Body of pancreas (tissue), 4 donors: ENCODE measurements around the gene APRT. TPM values are rescaled to one million over a fixed set of nuclear protein-coding genes. Genes with fewer than 3 reads are reported as not detected.
A peak's percentile ranks its signal among the peaks of the same experiment; 100 is the strongest.

Experiments used
- ATAC-seq: fragments of 150-250 bp; one replicate; pipeline ENCODE4 v1.9.1; 2016
- DNase-seq, 4 donors: peaks; one replicate each; pipeline ENCODE4 v3.0.0-alpha.2; 2019
- H3K27ac ChIP-seq, 4 donors: fragments of 200-600 bp; sonication (generic); 1 replicate in 3 of 4; 2 replicates in 1 of 4; pipeline versions ENCODE4 v1.5.1 to v1.6.1; 2016 to 2019; ENCODE audit warnings: mild to moderate bottlenecking in 1 of 4, mixed read lengths in 1 of 4, moderate library complexity in 1 of 4
- H3K27me3 ChIP-seq, 2 donors: fragments of 200-600 bp; sonication (generic); one replicate each; pipeline ENCODE4 v1.6.0; 2016; ENCODE audit warnings: mild to moderate bottlenecking in 1 of 2
- H3K36me3 ChIP-seq, 2 donors: fragments of 200-600 bp; sonication (generic); replicated peaks in 1 of 2; 2 replicates each; pipeline ENCODE4 v1.5.1; 2016; ENCODE audit warnings: low read depth in 2 of 2; ENCODE audit not compliant: insufficient read depth in 1 of 2
- H3K4me1 ChIP-seq: fragments of 200-600 bp; sonication (generic); one replicate; pipeline ENCODE4 v1.6.0; 2016
- H3K4me3 ChIP-seq, 2 donors: fragments of 200-600 bp; sonication (generic); 1 replicate in 1 of 2; 2 replicates in 1 of 2; pipeline ENCODE4 v1.5.1; 2016 to 2019
- H3K9me3 ChIP-seq, 3 donors: fragments of 200-600 bp; sonication (generic); 1 replicate in 2 of 3; 2 replicates in 1 of 3; pipeline ENCODE4 v1.5.1; 2016
- CTCF ChIP-seq, 7 experiments: fragments of 450-650 bp in 4 of 7; fragments of 200-600 bp in 3 of 7; sonication (generic) in 3 of 7; IDR thresholded peaks; one replicate each; pipeline ENCODE4 v1.5.1; 2016 to 2019; ENCODE audit warnings: antibody characterized with exemption in 7 of 7
- POLR2A ChIP-seq, 3 donors: fragments of 450-650 bp; IDR thresholded peaks; one replicate each; pipeline ENCODE4 v1.6.1; 2016; ENCODE audit warnings: antibody characterized with exemption in 3 of 3, mild to moderate bottlenecking in 2 of 3
- WGBS, 2 donors: methylation state at CpG; one replicate each; pipeline ENCODE4 v1.1.5; 2017; 5-methylcytosine and 5-hydroxymethylcytosine counted together
- intact Hi-C: fragments of 100-400 bp; cut with DNase I; formaldehyde crosslinking; loops from one replicate; pipeline ENCODE4 v1.15.1; 2023
- total RNA-seq, 2 donors: library from RNA; depleted of rRNA; stranded (reverse); fragments of >200 nt; gene quantifications; one replicate each; pipeline ENCODE4 v1.1.0, GENCODE V29; 2016

APRT gene
- total RNA-seq, 2 donors from 2014 or later = 95.9 to 104 TPM

- Histone ChIP-seq H3K27ac (peak within 1 kb of the TSS; percentile 88 to 93 (median 92)), H3K9me3 (no peaks in the 10 kb centered on the region), H3K27me3 (no peaks in the 10 kb centered on the region), H3K4me1 (peaks cover 34% of the 10 kb centered on the region), H3K36me3 (no peaks in the 10 kb centered on the region), H3K4me3 (peak within 1 kb of the TSS; percentile 49 to 54)
- TF ChIP-seq POLR2A (IDR thresholded peaks at IDR 0.05) (peak in 1 of 3 donors; percentile 5), CTCF (IDR thresholded peaks at IDR 0.05) (peak; percentile 69 to 87 (median 82))
- peak; percentile 62 for ATAC-seq
- 0 to 4% methylated on average over 15 to 81 of the region's 110 CpGs for WGBS, 2 donors
- intact Hi-C loops = no loop called here
- DNase-seq = peak; percentile 63 to 72 (median 68)
Measured at GRCh38 chr16:88785106-88785924, 26.4 kb downstream of the APRT start, which contains the start of gene PIEZO1. TSS of gene PIEZO1 (minus strand) at chr16:88785220. CDS start at chr16:88784964, 256 bp downstream.

GRCh38 chr16:88784856-88785105 lies 26.9 kb downstream of the APRT start:
- Histone ChIP-seq H3K27me3 (no peaks in the 10 kb centered on the region), H3K36me3 (no peaks in the 10 kb centered on the region), H3K27ac (peak overlapping the region; percentile 88 to 93 (median 92)), H3K9me3 (no peaks in the 10 kb centered on the region), H3K4me1 (peaks cover 40% of the 10 kb centered on the region), H3K4me3 (peak overlapping the region in 1 of 2 donors; percentile 54)
- peak; percentile 39 for ATAC-seq
- intact Hi-C loops = no loop called here
- 0 to 3% methylated on average over 3 to 6 of the region's 32 CpGs for WGBS, 2 donors
- DNase-seq = no peak
- TF ChIP-seq POLR2A (IDR thresholded peaks at IDR 0.05) (no peak), CTCF (IDR thresholded peaks at IDR 0.05) (no peak)

- no peaks in the 10 kb centered on the region for H3K27me3 ChIP-seq
- H3K4me1 ChIP-seq = peaks cover 41% of the 10 kb centered on the region
- DNase-seq (peak; percentile 64 to 75 (median 70)), ATAC-seq (peak; percentile 80)
- TF ChIP-seq CTCF (IDR thresholded peaks at IDR 0.05) = peak in 5 of 7 experiments; percentile 26 to 40 (median 36)
- peak; percentile 16 to 45 (median 18) for TF ChIP-seq POLR2A (IDR thresholded peaks at IDR 0.05)
- H3K36me3 ChIP-seq = no peaks in the 10 kb centered on the region
- peak overlapping the region; percentile 88 to 93 (median 92) for H3K27ac ChIP-seq
- intact Hi-C loops = no loop called here
- 12 to 38% methylated on average over 14 to 65 of the region's 74 CpGs for WGBS, 2 donors
- H3K9me3 ChIP-seq = no peaks in the 10 kb centered on the region
- H3K4me3 ChIP-seq = peak overlapping the region in 1 of 2 donors; percentile 1
Measured at GRCh38 chr16:88784074-88784855, 27.5 kb downstream of the APRT start.

GRCh38 chr16:88783391-88784073 lies 28.2 kb downstream of the APRT start:
- no peaks in the 10 kb centered on the region for H3K36me3 ChIP-seq
- 52 to 63% methylated on average over 25 to 27 of the region's 27 CpGs for WGBS, 2 donors
- H3K4me3 ChIP-seq = no peak overlapping the region
- TF ChIP-seq POLR2A (IDR thresholded peaks at IDR 0.05) (peak in 1 of 3 donors; percentile 22), CTCF (IDR thresholded peaks at IDR 0.05) (no peak)
- no peaks in the 10 kb centered on the region for H3K9me3 ChIP-seq
- no peaks in the 10 kb centered on the region for H3K27me3 ChIP-seq
- peak overlapping the region; percentile 88 to 93 (median 92) for H3K27ac ChIP-seq
- H3K4me1 ChIP-seq = peaks cover 41% of the 10 kb centered on the region
- DNase-seq = peak in 1 of 4 donors; percentile 46
- intact Hi-C loops = no loop called here
- peak; percentile 7 for ATAC-seq
